NCI-H510A treated with DMSO at 0.1 percent for 48 hours (cell line): Measurements from ENCODE around the gene RBMS3.
"Not testable (repeated sequence)": the region's sequence is repeated elsewhere in the genome, so short reads cannot be mapped to it uniquely, and the experiment has no call there.

Experiments used
- DNase-seq: peaks from one replicate; lab custom pipeline; 2025; lab: John Stamatoyannopoulos, UW

The RBMS3 gene

GRCh38 chr3:29339016-29339833, 58.4 kb downstream of the RBMS3 start:
- DNase-seq = no peak

- DNase-seq = no peak
Measured at GRCh38 chr3:29344154-29344553, 63.3 kb downstream of the RBMS3 start.

DNA sequence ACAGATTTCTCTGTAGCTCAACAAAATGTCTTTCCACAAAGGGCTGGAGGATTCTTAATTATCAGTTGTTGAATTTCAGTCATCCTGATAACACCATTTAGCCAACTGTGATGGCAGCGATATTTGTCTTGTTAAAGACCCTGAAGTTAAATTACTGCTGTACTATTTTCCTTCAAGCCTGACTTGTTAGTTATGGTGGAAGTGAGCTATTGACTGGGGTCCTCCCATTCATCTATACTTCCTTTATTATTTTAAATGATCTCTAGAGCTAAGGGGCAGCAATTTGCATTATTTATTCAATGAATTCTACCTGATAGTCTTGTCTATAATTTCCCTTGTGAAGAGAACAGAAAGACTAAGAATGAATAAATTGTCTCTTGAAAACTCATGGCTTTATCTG, 64.1 kb downstream of the RBMS3 start:
- DNase-seq = no peak

- no peak for DNase-seq
Measured at GRCh38 chr3:29345516-29346300, 64.8 kb downstream of the RBMS3 start.

DNA sequence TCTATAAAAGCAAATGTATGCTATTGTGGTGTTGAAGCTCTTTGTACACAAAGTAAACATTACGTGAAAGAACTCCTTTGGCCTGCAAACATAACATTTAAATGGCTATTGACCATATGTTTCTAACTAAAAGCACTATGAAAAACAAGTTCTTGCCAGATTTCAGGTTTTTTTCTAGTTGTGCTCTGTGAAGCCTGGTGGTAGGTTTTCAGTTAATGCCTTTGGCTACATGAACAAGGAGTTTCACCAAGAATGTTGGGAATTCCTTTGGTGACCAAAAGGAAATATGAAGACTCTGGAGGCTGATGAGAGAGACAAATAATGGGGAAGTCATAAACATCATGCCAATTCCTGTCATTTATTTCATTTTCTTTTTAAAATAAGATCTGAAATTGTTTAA, 66.0 kb downstream of the RBMS3 start:
- no peak for DNase-seq

DNA sequence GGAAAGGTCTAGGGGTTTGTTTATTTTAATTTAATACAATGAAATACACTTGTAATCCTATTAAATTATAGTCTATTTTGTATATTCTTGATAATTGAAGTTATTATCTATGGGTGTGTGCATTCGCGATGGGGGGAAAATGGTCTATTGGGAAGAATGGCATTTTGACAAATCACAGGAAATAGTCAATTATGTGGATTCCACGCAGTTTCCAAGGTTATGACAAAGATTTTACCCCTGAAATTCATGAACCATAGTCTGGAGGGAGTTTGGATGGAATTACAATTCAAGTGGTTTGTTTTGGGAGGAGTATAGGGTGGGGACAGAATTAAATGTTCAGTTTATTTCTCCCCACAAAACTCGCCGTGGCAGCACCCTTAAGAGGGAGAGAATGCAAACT, 66.5 kb downstream of the RBMS3 start:
- no peak for DNase-seq

GRCh38 chr3:29348316-29348715, 67.4 kb downstream of the RBMS3 start:
- DNase-seq = no peak

- DNase-seq = no peak
Measured at GRCh38 chr3:29349049-29349448, 68.2 kb downstream of the RBMS3 start.

DNA sequence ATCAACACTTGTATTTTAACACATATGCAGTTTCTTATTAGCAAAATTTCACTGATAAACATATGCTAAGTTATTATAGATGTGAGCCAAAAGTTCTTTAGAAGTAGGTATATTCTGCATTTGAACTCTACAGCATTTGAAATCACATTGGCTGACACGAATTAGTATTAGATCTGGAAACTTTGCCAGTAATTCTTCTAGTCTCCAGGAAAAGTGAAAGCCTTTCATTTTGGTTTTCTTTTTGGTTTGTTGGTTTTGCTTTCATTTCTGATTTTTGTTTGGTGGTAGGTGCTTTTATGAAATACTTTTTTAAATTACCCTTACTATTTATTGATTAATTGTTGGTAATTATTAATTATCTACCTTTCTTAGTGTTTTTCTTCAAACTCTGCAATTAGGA, 72.9 kb downstream of the RBMS3 start:
- DNase-seq = no peak

- no peak for DNase-seq
Measured at GRCh38 chr3:29354894-29355293, 74.0 kb downstream of the RBMS3 start.

DNA sequence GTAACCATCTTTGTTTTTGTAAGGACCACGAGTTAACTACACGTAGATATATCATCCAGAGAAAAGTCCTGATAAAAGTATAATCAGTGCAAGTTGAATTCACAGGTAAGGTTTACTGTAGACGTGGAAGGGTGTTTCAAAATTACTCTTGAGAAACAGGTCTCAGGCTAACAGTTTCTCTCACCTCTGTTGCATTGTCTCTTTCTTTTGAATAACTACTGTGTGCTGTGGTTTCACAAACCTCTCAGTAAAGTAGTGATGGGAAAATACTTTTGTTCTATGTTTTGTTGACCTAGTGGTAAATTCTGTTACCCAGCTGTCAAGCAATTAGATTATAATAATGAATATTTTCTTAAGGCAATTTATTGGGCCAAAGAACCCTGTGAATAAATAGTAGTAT, 75.2 kb downstream of the RBMS3 start:
- DNase-seq = no peak

DNA sequence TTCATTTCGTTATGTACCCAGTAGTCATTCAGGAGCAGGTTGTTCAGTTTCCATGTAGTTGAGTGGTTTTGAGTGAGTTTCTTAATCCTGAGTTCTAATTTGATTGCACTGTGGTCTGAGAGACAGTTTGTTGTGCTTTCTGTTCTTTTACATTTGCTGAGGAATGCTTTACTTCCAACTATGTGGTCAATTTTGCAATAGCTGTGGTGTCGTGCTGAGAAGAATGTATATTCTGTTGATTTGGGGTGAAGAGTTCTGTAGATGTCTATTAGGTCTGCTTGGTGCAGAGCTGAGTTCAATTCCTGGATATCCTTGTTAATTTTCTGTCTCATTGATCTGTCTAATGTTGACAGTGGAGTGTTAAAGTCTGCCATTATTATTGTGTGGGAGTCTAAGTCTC, 79.4 kb downstream of the RBMS3 start:
- DNase-seq = not testable (repeated sequence)

DNA sequence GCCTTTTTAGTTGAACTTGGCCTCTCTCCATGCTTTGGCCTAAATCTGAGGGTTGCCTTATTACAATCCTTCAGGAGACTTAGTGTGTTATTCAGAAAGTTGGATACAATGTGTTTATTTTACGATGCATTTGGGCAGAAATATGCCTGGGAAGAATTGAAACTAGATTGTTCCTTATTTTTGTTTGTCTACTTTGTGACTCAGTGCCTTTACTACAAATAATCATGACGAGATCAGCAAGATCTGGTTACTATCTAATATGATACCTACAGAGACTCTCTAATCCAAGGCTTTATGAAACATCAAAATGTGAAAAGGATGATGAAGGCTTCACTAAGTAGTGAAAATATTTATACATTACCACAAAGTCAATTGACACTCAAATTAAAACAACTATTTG, 82.2 kb downstream of the RBMS3 start:
- DNase-seq = no peak

GRCh38 chr3:29370021-29370420, 89.2 kb downstream of the RBMS3 start:
- DNase-seq = no peak

DNA sequence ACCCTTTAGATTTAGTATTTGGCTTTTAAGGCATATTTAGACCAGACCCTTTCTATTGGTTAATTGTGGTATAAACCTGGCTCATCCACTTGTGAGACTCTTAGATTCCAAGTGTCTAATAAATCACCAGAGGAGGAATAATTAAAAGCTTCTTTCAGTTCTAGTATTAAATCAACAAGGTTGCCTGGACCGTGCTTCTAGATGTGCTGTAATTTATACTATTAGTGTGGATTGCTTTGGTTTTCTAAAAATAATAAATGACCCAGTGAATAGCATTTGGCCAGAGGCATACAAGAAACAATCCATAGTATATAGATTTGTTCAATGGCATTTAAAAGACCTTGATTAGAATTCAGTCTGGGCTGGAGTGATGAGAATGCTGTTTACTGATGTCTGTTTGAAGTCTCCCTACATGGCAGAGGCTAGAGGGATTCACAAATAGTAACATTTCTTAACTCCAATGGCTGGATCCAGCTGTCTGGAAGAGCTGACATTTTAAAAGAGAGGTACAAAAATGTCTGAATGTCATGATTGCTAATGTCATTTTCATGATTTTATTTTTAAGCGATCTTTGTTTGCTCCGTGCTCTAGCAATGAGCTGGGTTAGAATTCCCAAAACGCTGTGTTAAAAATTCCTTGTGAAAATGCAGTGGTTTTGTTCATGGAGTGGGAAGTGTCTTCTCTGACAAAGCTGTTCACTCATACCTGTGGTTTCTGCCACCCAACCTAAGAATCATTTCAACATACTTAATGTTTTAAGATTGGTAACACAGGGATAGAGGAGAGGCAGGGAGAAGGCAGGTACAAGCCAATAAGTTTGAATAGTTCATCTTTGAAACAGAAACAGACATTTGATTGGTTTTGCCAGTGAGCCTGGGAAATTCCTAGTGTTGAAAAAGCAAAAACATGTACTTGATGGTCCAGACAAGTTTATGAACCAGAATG, 89.9 kb downstream of the RBMS3 start:
- no peak for DNase-seq

DNA sequence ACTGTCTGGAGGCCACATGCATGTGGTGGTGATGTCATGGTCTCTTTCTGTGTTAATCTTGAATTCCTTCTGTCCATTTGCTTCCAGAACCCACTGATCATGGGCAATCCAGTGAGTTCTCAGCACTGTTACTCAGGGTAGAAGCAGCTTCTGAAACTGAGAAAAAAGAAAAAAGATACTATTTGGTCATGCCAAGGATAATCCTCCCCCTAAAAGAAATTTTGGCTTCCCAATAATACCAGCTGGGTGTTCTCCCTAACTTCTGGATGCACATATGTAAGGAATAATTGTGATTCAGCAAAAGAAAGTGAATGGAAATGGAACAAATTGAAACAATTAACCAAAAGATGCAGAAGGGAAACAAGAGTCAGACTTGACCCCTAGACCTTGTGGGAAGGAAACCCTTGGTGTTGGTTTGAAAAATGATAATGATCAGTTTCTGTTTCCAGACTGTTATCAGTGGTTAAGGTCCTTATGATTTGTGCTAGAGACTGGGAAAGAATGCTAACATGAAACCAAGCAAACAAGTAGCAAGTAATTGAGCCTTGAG, 92.3 kb downstream of the RBMS3 start:
- no peak for DNase-seq

- DNase-seq = no peak
Measured at GRCh38 chr3:29374226-29374625, 93.4 kb downstream of the RBMS3 start.

GRCh38 chr3:29379097-29379496, 98.2 kb downstream of the RBMS3 start:
- DNase-seq = no peak

DNA sequence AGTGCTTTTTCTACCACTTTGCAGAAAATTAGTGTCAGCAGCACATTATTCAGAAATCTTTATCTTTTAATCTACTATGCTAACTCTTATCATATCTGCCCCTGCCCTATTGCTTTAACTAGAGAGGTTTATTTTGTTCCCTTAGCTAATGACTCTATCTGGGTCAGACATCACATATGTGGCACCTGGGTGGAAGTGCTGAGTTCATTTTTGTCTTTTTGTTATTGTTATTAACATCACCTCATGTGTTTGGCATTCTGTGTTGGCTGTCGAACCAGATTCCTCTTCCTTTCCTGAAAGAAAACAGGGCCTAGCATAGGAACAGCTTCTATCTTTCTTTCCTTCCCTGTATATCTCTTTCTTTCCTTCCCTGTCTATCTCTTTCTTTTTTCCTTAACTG, 100.7 kb downstream of the RBMS3 start:
- DNase-seq = no peak

GRCh38 chr3:29382409-29382808, 101.5 kb downstream of the RBMS3 start:
- no peak for DNase-seq

GRCh38 chr3:29382845-29383244, 102.0 kb downstream of the RBMS3 start:
- DNase-seq = no peak

- DNase-seq = peak; percentile 1
Measured at GRCh38 chr3:29384640-29385039, 103.8 kb downstream of the RBMS3 start.
